WTC11 (cell line): Measurements from ENCODE around the gene CYP4A22. TPM values are rescaled to one million over a fixed set of nuclear protein-coding genes. Genes with fewer than 3 reads are reported as not detected.

ENCODE experiments used
- ATAC-seq: fragments of 200-7000 bp; cut with Tn5 transposase; 2 replicates; pipeline ENCODE4 v1.10.0; 2021; ENCODE audit warnings: mild to moderate bottlenecking, moderate library complexity
- CTCF ChIA-PET: fragments of 300-600 bp; sonication (Branson Sonifier 250); formaldehyde crosslinking; loops from one replicate; lab custom pipeline; 2021; ENCODE audit warnings: antibody characterized with exemption; lab: Charles Lee
- POLR2A ChIA-PET: fragments of 350-600 bp; sonication (Branson Sonifier 250); formaldehyde crosslinking; loops from one replicate; lab custom pipeline; 2021; ENCODE audit warnings: antibody characterized with exemption; lab: Charles Lee
- DNase-seq: peaks from one replicate; pipeline ENCODE4 v3.0.0; 2021; ENCODE audit warnings: low spot score
- H3K27ac Mint-ChIP-seq: 2 replicates; pipeline ENCODE4 v1.8.0; 2021; ENCODE audit warnings: mixed read lengths
- H3K27me3 Mint-ChIP-seq: 2 replicates; pipeline ENCODE4 v1.8.0; 2021; ENCODE audit warnings: low read depth, mild to moderate bottlenecking, moderate library complexity, mixed read lengths
- H3K36me3 Mint-ChIP-seq: 2 replicates; pipeline ENCODE4 v1.8.0; 2021; ENCODE audit warnings: mixed read lengths
- H3K4me1 Mint-ChIP-seq: 2 replicates; pipeline ENCODE4 v1.8.0; 2022; ENCODE audit warnings: mixed read lengths
- H3K4me3 Mint-ChIP-seq: 2 replicates; pipeline ENCODE4 v1.8.0; 2021; ENCODE audit warnings: mild to moderate bottlenecking, moderate library complexity, mixed read lengths
- H3K9me3 Mint-ChIP-seq: 2 replicates; pipeline ENCODE4 v1.8.0; 2021; ENCODE audit warnings: mixed read lengths
- ATF3 ChIP-seq: sonication (generic); formaldehyde crosslinking; conservative IDR thresholded peaks from 2 replicates; pipeline ENCODE4 v1.8.1; 2022; ENCODE audit warnings: mild to moderate bottlenecking, missing genetic modification reagents
- ATF6 ChIP-seq: sonication (generic); formaldehyde crosslinking; IDR thresholded peaks from 2 replicates; pipeline ENCODE4 v1.8.1; 2023; ENCODE audit warnings: mild to moderate bottlenecking, missing genetic modification reagents
- CBFB ChIP-seq: sonication (generic); formaldehyde crosslinking; IDR thresholded peaks from 2 replicates; pipeline ENCODE4 v1.8.1; 2022; ENCODE audit warnings: mild to moderate bottlenecking, low read depth, missing genetic modification reagents
- CREM ChIP-seq: sonication (generic); formaldehyde crosslinking; IDR thresholded peaks from 2 replicates; pipeline ENCODE4 v1.8.1; 2022; ENCODE audit warnings: mild to moderate bottlenecking, missing genetic modification reagents, moderate library complexity
- CTCF ChIP-seq: fragments of 200-600 bp; IDR thresholded peaks from 2 replicates; pipeline ENCODE4 v1.8.0; 2022; ENCODE audit warnings: antibody characterized with exemption
- E2F5 ChIP-seq: sonication (generic); formaldehyde crosslinking; IDR thresholded peaks from 2 replicates; pipeline ENCODE4 v1.8.1; 2022; ENCODE audit warnings: mild to moderate bottlenecking, moderate library complexity, missing genetic modification reagents
- ESRRA ChIP-seq: sonication (generic); formaldehyde crosslinking; IDR thresholded peaks from 2 replicates; pipeline ENCODE4 v1.8.1; 2022; ENCODE audit warnings: mild to moderate bottlenecking, missing genetic modification reagents, borderline replicate concordance
- GTF2I ChIP-seq: fragments of 250-450 bp; sonication (Bioruptor Pico); conservative IDR thresholded peaks from 2 replicates; pipeline ENCODE4 v1.4.0; 2021; ENCODE audit warnings: mild to moderate bottlenecking
- JAZF1 ChIP-seq: fragments of 250-450 bp; sonication (Bioruptor Pico); IDR thresholded peaks from 2 replicates; pipeline ENCODE4 v1.9.0; 2021; ENCODE audit warnings: moderate library complexity, mild to moderate bottlenecking, inconsistent platforms
- NR3C1 ChIP-seq: sonication (generic); formaldehyde crosslinking; conservative IDR thresholded peaks from 2 replicates; pipeline ENCODE4 v1.8.1; 2023; ENCODE audit warnings: low read depth, mild to moderate bottlenecking, missing genetic modification reagents
- PRDM15 ChIP-seq: sonication (generic); formaldehyde crosslinking; IDR thresholded peaks from 2 replicates; pipeline ENCODE4 v1.8.0; 2022; ENCODE audit warnings: missing genetic modification reagents
- PRRX2 ChIP-seq: fragments of 250-450 bp; sonication (Bioruptor Pico); IDR thresholded peaks from 2 replicates; pipeline ENCODE4 v1.8.0; 2021; ENCODE audit warnings: mild to moderate bottlenecking
- RORB ChIP-seq: fragments of 250-450 bp; sonication (Bioruptor Pico); IDR thresholded peaks from 2 replicates; pipeline ENCODE4 v1.9.0; 2021; ENCODE audit warnings: mild to moderate bottlenecking
- SMAD4 ChIP-seq: sonication (generic); formaldehyde crosslinking; IDR thresholded peaks from 2 replicates; pipeline ENCODE4 v1.8.0; 2022; ENCODE audit warnings: mild to moderate bottlenecking, missing genetic modification reagents
- TEAD1 ChIP-seq: sonication (generic); formaldehyde crosslinking; IDR thresholded peaks from 2 replicates; pipeline ENCODE4 v1.8.0; 2022; ENCODE audit warnings: mild to moderate bottlenecking, missing genetic modification reagents
- ZBTB43 ChIP-seq: sonication (generic); formaldehyde crosslinking; IDR thresholded peaks from 2 replicates; pipeline ENCODE4 v1.8.1; 2023; ENCODE audit warnings: mild to moderate bottlenecking, missing genetic modification reagents
- ZNF263 ChIP-seq: sonication (generic); formaldehyde crosslinking; IDR thresholded peaks from 2 replicates; pipeline ENCODE4 v1.8.1; 2022; ENCODE audit warnings: low read depth, mild to moderate bottlenecking, moderate library complexity, missing genetic modification reagents
- ZNF423 ChIP-seq: fragments of 250-450 bp; sonication (Bioruptor Pico); IDR thresholded peaks from 2 replicates; pipeline ENCODE4 v2.1.2; 2022; ENCODE audit warnings: mild to moderate bottlenecking, moderate library complexity
- ZSCAN18 ChIP-seq: fragments of 250-450 bp; sonication (Bioruptor Pico); IDR thresholded peaks from 2 replicates; pipeline ENCODE4 v2.1.2; 2022; ENCODE audit warnings: mild to moderate bottlenecking, moderate library complexity
- total RNA-seq: library from RNA; stranded (reverse); gene quantifications from 3 replicates; pipeline ENCODE4 v1.2.3, GENCODE V29; 2021

Gene CYP4A22
- total RNA-seq, 1 experiment from 2014 or later: not detected

- POLR2A ChIA-PET: interaction anchor here (1.3 kb wide), 1 partner anchor 11 kb away, joined by 3 read pairs; no protein-coding TSS in a partner anchor
Observed at GRCh38 chr1:47190509-47190855, 53.2 kb downstream of the CYP4A22 start.

More at GRCh38 chr1:47190509-47190855, 53.2 kb downstream of the CYP4A22 start:
- no peaks in the 10 kb centered on the region for H3K36me3 Mint-ChIP-seq
- ATAC-seq (no peak), DNase-seq (no peak)
- no peak for TF ChIP-seq PRRX2 (CRISPR knock-in tag)
- TF ChIP-seq CREM (CRISPR knock-in tag): no peak
- TF ChIP-seq JAZF1 (CRISPR knock-in tag): no peak
- TF ChIP-seq PRDM15 (CRISPR knock-in tag): no peak
- no peak for TF ChIP-seq CBFB (CRISPR knock-in tag)
- TF ChIP-seq CTCF: no peak
- TF ChIP-seq ESRRA (CRISPR knock-in tag): no peak
- no peak for TF ChIP-seq ZSCAN18 (CRISPR knock-in tag)
- no peak for TF ChIP-seq GTF2I
- no peak for TF ChIP-seq ZNF423 (CRISPR knock-in tag)
- no peak for TF ChIP-seq NR3C1 (CRISPR knock-in tag)
- no peak for TF ChIP-seq ATF3
- TF ChIP-seq ZBTB43 (CRISPR knock-in tag): no peak
- no peak for TF ChIP-seq ATF6 (CRISPR knock-in tag)
- no peak for TF ChIP-seq SMAD4 (CRISPR knock-in tag)
- no peak for TF ChIP-seq ZNF263 (CRISPR knock-in tag)
- TF ChIP-seq TEAD1: no peak
- TF ChIP-seq E2F5 (CRISPR knock-in tag): no peak
- TF ChIP-seq RORB (CRISPR knock-in tag): no peak
- CTCF ChIA-PET: interaction anchor here (0.9 to 7.3 kb wide), 6 partner anchors 10 to 565 kb away, joined by 3 to 152 read pairs (median 3); no protein-coding TSS in a partner anchor
- no peak overlapping the region for H3K4me3 Mint-ChIP-seq
- no peaks in the 10 kb centered on the region for H3K9me3 Mint-ChIP-seq
- H3K4me1 Mint-ChIP-seq: peaks cover 37% of the 10 kb centered on the region
- peaks cover 42% of the 10 kb centered on the region for H3K27me3 Mint-ChIP-seq
- no peak overlapping the region for H3K27ac Mint-ChIP-seq
